ENCODE results near the gene CDKN1B. TPM values are rescaled to one million over a fixed set of nuclear protein-coding genes. Genes with fewer than 3 reads are reported as not detected.

CDKN1B gene
- 40.4 and 41.4 TPM in 2 replicates for total RNA-seq
- 15.6 TPM for polyA plus RNA-seq (2012)

DNA sequence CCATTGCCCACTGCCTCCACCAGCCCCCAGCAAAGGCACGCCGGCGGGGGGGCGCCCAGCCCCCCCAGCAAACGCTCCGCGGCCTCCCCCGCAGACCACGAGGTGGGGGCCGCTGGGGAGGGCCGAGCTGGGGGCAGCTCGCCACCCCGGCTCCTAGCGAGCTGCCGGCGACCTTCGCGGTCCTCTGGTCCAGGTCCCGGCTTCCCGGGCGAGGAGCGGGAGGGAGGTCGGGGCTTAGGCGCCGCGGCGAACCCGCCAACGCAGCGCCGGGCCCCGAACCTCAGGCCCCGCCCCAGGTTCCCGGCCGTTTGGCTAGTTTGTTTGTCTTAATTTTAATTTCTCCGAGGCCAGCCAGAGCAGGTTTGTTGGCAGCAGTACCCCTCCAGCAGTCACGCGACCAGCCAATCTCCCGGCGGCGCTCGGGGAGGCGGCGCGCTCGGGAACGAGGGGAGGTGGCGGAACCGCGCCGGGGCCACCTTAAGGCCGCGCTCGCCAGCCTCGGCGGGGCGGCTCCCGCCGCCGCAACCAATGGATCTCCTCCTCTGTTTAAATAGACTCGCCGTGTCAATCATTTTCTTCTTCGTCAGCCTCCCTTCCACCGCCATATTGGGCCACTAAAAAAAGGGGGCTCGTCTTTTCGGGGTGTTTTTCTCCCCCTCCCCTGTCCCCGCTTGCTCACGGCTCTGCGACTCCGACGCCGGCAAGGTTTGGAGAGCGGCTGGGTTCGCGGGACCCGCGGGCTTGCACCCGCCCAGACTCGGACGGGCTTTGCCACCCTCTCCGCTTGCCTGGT is at the start of gene CDKN1B:
Gene CDKN1B, plus strand, starts transcription at position 576 of the 793 bp plus-strand sequence. CDS start 472 bp downstream, outside the sequence.
- peak; percentile 93 for DNase-seq (ENCODE audit: low read depth)

DNA sequence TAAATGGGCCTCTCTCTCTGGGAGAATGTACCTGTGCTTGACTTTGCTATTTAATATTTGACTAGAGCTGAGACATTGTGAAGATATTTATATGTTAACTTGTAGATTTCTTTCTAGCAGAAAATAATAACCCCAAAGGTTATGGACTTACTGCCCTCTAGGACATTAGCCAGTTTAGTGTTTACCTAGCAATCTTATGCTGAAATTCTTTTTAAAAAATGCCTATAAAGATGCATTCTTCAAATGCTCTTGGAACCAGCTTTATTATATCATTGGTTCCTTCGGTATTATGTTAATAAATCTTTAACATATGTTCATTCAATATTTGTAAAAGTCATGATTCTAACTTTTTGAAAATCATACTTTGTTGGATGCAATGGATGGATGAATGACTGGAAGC is 49.2 kb upstream of the CDKN1B start:
- DNase-seq (ENCODE audit: low read depth): no peak

DNA sequence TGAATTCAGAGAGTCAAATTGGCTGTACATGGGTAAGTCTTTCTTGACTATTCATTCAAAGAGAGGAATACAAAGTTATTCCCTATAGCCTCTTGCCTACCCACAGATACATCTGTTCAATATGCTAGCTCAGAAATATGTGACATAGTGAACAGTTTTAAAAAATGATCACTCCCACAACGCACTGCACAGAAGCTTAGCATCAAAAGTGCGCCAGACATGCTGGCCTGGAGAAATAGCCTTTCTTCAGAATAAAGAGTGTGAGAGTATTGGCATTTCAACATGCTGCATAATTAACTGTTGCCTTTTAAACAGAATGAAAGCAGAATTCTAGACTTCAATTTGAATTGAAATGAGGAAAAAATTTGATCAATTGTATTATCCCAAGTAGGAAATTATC is 48.1 kb upstream of the CDKN1B start:
- no peak for DNase-seq (ENCODE audit: low read depth)

DNA sequence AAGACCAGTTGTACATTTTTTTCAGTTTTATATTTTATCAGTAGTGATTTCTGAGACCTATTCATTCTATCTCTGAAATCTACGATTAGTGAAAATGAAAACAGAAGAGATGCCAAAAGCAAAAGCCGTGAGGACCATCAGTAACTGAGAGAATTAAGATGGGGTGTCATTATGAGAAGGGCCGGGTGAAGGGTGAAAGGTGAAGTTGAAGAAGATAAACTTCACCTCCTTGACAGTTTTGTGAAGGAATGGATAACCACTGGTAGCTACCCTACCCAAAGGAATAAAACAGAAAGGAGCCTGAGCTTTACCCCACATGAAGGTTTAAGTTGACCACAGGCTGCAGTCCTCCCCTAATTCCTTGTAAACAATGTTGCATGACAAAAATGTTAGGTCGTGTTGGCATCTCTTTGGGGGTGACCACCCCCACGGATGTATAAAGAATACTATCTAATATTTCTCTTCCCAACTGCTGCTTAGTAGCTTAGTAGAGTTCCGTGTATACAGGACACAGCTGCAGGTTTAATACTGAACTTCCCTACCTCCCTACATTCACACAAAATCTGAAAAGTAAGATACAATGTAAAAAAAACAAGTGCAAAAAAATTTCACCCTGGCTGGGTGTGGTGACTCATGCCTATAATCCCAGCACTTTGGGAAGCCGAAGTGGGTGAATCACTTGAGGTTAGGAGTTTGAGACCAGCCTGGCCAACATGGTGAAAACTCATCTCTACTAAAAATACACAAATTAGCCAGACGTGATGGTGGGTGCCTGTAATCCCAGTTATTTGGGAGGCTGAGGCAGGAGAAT is 45.1 kb upstream of the CDKN1B start:
- DNase-seq (ENCODE audit: low read depth): peak; percentile 55

DNA sequence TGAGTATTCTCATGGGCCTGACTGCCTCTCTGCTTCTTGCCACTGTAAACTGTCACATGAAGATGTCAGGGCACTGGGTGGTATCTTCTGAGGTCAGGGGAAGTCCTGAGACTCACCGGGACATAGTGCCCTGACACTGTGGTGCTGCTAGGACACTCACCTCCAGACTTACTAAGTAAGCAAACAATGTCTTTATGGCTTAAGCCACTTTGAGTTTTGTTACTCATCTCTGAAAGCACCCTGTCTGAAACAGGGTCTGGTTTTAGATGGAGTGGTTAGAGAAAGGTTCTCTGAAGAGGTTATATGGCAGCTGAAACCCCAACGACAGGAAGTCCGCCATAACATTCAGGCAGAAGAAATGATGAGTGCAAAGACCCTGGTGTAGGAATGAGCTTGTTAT is 43.9 kb upstream of the CDKN1B start:
- no peak for DNase-seq (ENCODE audit: low read depth)

DNA sequence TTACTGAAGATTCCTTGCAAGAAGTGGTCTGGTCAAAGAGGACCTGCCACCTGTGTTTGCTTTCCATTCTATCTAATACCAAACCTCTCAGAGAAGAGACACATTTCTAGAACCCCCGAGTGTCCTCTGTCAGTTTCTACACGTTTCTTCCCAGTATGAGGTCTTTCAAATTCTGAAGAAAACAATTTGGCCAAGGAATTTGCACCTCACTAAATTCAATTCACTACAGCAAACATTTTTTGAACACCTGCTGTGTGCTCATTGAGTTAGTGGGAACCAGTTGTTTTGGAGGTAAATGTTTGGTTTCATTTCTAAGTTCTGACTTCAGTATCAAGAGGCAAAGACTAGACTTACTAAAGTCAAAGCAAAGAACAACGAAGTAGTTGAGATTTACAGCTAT is 40.6 kb upstream of the CDKN1B start:
- DNase-seq (ENCODE audit: low read depth): no peak

DNA sequence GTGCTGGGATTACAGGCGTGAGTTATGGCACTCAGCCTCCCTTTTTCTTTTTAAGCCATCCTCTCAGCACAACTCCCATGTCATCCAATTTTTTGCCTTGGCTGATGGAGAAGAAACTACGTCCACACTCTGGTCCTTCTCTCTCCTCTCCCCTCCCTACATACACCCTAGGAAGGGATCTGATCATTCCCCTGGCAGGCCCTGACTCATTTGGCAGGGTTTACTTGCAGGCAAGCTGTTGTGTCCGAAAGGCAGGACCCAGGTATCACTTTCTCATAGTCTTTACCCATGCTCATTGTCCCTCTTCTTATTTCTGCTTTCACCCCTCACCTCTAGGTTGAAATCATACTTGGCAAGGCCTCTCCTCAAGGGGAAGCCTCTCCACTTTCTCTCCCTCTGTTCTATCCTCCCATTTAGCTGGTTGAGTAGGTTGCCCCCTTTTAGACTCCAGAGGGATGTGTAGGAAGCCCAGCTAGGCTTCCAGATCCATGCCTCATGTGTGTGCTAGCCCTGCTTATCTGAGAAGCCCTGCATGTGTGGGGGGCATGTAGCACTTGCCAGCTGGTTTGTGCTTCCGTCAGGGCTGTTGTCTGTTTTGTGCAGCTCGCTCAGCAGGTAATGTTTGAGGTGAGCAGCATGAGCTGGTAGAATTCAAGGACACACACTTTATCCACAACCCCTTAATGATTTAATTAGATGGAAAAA is 36.0 kb upstream of the CDKN1B start:
- no peak for DNase-seq (ENCODE audit: low read depth)

DNA sequence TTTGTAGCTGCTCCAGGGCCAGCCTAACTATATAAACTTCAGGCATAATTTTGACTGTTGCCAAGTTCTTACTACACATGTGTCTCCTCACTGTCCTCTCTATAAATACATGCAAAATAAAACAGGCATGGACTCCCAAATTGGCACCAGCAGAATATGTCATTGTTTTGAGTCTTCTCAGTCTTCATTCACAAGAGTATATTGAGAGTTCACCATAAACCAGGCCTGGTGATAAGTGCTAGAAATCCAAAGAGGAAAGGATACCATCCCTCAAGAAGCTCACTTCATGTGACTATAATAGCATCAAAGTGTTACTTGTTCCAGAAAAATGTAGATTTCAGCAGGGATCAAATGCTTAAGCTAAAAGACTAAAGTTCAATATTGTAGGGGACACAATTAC is 34.9 kb upstream of the CDKN1B start:
- DNase-seq (ENCODE audit: low read depth): no peak

DNA sequence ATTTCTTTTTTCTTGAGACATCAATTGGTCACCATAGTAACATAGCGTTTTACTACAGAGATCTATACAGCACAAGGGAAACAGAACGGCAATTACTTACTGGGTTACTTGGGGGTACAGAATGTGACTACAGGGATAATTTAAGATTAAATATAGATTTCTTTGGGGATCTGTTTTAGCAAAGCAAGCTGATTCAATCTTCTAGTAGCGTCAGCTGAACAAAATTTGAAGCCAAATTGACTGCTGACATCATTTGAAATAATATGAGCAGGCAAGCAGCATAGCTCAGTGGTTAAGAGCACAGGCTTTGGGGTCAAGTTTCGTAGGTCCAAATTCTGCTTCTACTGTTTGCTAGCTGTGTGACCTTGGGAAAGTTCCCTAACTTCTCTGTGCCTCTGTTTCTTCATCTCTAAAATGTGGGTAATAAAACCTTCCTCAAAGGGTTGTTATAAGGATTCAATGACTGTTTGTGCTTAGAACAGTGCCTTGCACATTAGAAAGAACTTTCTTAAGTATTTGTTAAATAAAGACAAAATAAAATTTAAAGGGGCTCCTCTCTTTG is 34.0 kb upstream of the CDKN1B start:
- DNase-seq (ENCODE audit: low read depth): no peak

DNA sequence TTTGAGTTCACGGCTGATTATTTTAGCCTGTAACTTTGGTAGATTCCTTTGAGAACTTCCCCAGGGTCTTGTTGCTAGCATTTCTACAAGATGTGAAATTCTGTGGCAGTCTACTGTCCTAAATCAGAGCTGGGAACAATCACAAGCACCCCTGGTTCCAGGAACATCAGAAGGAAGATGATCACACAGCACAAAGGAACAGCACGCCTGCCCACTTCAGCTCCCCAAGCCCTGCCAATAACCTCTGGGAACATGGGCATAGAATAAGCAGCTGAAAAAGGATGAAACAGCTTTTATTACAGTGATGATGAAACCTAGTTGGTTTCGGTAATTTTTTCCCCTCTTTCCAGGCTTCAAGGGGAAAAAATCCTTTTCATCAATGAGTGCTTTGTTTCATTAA is 33.4 kb upstream of the CDKN1B start:
- no peak for DNase-seq (ENCODE audit: low read depth)

DNA sequence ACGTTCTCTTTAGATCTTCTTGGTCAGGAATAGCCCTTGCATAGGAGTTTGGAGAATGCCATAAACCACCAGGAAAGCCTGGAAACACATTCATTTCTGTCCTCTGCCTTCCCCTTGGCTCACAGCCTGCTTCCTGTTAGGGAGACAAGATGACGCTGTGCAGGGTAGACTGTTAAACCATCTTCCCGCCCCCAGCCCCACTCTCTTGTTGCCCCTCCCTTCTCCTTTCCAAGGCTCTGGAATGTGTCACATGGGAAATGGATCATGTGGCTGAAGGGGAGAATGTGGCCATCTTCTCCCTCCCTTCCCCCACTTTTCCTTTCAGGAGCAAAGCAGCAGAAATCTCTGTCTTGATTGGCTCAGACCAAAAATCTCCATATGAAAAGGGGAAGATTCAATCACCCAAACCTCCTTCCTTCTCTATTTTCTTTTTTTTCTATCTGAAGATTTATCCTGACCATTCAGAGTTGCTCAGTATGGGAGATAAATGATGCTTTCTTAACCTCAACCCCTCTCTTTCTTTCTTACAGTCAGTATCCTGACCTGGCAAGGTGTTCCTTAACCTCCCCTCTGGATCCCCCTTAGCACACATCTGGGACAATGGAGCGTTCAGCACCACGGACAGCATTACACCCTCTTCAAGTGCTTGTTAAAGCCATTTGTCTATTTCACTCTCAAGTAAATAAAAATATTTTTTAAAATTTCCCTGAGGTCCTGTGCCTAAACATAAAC is 32.6 kb upstream of the CDKN1B start:
- peak; percentile 66 for DNase-seq (ENCODE audit: low read depth)

DNA sequence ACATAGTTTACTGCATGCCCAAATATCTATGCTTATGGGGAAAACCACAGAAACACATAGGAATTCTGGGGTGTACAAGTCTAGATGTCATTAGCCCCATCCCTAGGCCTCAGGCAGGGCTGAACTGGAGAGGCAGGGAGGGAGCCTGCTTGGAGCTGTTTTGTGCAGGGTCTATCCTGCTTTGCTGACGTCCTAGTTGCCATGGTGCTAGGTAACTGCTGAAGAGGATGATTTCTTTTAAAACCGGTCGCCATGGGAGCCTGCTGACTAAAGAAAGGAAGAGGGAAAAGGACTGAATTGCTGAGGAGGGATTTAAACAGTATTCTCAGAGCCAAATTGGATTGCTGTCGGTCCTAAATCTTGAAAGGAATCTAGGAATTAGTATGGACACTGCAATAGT is 31.9 kb upstream of the CDKN1B start:
- no peak for DNase-seq (ENCODE audit: low read depth)

DNA sequence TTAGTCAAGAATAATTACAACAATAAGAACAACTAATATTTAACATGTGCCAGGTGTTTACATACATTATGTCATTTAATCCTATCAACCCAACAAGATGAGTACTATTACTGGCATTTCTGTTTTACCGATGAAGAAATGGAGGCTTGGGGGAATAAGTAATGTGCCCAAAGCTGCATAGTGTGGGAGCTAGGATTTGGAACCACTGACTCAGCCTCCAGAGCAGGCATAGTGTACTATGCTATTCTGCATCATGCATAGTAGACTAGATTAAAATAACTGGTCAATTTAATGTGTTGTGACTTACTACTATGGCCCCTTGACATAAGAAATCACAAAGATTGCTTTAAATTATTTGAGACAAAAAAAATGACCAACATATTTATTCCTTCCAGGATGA is 30.7 kb upstream of the CDKN1B start:
- DNase-seq (ENCODE audit: low read depth): no peak

DNA sequence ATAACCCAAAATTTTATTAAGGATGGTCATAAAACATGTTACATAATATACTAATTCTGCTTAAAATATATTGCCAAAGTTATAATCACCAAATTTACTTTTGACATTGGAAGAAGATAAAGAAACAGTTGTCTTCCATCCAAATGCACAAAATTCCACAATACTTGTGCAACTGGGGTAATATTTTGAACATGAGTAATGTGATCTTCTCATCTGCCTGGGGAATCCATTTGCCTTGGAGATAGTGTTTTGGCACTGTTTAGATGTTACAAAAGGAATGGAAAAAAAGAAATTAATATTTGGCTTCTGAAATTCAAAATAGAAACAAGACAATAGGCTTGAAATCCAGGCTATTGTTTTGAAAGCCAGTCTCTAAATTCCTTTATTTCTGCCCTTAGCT is 30.2 kb upstream of the CDKN1B start:
- peak; percentile 36 for DNase-seq (ENCODE audit: low read depth)

DNA sequence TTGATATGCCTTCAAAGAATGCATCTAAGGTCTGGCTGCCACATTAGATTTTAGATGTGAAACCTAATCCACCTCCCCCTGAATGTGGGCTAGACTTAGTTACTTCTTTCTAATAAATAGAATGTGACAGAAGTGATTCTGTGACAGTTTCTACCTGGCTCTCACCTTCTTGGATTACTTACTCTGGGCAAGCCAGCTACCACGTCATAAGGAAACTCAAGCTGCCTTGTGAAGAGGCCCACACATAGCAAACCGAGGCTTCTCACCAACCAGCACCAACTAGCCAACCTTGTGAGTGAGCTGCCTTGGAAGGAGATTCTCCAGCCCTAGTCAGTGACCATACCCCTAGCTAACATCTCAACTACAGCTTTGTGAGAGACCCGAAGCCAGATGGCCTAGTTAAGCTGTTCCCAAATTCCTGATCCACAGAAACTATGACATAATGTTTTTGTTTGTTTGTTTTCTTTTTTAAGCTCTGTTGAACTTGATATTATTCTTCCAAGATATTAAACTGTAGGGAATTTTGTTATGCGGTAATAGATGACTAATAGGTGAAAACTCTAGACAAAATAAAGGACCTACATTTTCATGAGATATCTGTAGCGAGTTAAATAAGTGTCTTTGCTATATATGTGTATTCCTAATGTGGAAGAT is 27.4 kb upstream of the CDKN1B start:
- DNase-seq (ENCODE audit: low read depth): no peak

DNA sequence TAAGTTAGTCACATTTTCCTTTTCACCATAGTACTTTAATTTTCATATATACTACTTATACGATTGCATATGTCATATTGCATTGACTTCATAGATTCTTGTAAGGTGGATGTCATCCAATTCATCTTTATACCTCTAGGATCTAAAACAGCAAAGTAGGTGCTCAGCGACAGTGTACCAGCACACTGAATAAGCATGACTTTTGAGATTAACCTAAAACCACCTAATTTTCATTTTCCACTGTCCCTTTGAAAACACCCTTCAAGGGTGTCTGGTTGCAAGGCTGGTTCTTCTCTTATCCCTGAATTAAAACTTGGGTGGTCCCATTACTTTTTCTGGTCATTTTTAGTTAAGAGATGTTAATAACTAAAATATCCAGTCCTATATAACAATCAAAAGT is 25.6 kb upstream of the CDKN1B start:
- DNase-seq (ENCODE audit: low read depth): no peak

DNA sequence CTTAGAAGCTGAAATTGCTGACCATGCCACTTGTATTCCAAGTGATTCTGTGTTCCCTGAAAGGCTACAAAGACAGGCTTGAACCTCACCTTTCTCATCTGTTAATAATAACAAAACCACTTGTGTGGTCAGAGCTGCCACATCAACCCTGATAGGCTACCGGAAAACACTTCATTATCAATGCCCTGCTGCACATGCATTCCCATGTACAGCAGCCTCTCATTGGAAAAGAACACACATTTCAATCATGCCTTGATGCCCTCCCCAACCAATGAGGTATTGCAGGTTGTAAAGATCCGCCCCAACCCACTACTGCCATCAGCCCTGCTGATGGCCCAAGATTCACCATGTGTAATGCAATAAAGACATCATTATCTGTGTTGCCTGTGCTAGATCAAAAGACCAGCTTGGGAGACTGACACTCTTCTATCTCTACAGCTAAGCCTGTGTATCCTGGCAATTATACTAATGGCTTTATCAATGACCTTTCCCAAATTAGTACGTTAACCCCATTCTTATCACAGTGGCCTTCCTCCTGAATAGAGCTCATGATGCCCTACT is 24.0 kb upstream of the CDKN1B start:
- DNase-seq (ENCODE audit: low read depth): no peak

DNA sequence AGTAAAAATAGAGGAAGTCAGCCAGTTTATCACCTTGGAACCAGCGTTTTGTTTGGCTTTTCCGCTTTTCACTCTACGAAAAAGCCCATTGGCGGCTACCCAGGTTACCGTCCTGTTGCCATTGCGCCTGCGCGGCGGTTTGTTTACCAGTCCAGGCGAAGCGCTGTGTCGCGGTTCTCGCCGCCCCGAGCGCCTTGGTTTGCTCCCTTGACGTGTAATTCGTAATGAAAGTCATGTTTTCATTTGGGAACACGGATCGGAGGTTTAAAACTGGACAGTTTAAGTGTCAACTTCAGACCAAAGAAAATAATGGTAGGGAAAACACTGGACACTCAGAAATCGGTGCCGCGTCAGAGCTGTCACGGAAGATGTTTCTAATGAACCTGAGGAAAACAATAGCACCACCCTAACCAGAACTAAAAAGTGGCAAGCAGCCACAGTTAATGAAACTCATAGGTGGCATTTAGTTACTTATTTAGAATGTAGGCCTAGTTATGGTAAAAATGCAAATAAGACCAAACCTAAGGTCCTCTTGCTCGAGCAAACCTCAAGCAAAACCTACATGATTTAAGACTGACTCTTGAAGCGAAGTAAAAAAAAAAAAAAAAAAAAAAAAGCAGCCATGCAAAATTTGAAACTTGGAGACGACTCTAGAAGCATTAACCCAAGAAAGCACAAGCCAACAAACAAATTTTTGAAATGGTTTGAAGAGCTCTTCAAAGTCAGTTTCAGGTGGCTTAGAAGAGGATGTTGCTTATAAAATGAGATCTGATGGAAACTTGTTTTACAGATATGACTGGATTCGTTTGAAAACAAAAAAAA is 20.4 kb upstream of the CDKN1B start:
- peak; percentile 90 for DNase-seq (ENCODE audit: low read depth)

DNA sequence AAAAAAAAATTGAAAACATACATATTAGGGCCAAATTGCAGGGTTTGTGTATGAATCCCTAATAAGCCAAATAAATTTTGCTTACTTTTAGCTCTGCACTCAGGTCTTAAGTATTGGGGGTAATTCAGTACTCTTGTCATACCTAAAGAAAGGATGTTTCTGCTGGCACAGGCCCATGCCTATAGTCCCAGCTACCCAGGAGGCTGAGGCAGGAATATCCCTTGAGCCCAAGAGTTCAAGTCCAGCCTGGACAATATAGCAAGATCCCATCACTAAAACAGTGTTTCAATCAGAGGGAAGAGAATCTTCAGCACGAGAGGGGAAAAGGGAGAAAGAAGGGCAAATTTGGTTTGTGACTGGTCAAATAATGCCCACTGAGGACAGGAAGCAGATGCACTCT is 17.8 kb upstream of the CDKN1B start:
- DNase-seq (ENCODE audit: low read depth): no peak
